GM12878 (cell line): ENCODE data around the gene KRTAP5-2. TPM values are rescaled to one million over a fixed set of nuclear protein-coding genes. Genes with fewer than 3 reads are reported as not detected.

ENCODE experiments used
- ATAC-seq: fragments of 200-7000 bp; cut with Tn5 transposase; 3 replicates; pipeline ENCODE4 v1.9.1; 2020; ENCODE audit warnings: mild to moderate bottlenecking, moderate library complexity
- BruUV-seq: library from RNA; stranded (reverse); fragments of 400-500 nt; replicated peaks from 2 replicates; lab custom pipeline; 2021; lab: Mats Ljungman, UMichigan
- CTCF ChIA-PET: fragments of 300-600 bp; sonication (Branson Sonifier 250); formaldehyde crosslinking; extraction: SDS; loops from one replicate; lab custom pipeline; 2021; ENCODE audit warnings: inconsistent platforms; lab: Yijun Ruan, JAX
- POLR2A ChIA-PET: fragments of 350-600 bp; formaldehyde crosslinking; extraction: SDS; loops from one replicate; lab custom pipeline; 2021; ENCODE audit warnings: inconsistent platforms; lab: Charles Lee
- RAD21 ChIA-PET: fragments of 300-600 bp; sonication (Branson Sonifier 250); formaldehyde crosslinking; loops from one replicate; lab custom pipeline; 2023; ENCODE audit warnings: antibody characterized with exemption; ENCODE audit not compliant: unreplicated experiment; lab: Charles Lee
- SMC1A ChIA-PET: fragments of 300-600 bp; sonication (Branson Sonifier 250); formaldehyde crosslinking; loops from one replicate; lab custom pipeline; 2023; ENCODE audit not compliant: unreplicated experiment, uncharacterized antibody; lab: Charles Lee
- DNase-seq: peaks from one replicate; pipeline ENCODE4 v3.0.0-alpha.2; 2011; ENCODE audit warnings: low read depth, low spot score
- FAIRE-seq: peaks from 3 replicates; lab custom pipeline; 2011; peaks lifted over from hg19 to GRCh38; lab: Jason Lieb, UNC
- H2AFZ ChIP-seq: 2 replicates; pipeline ENCODE4 v1.6.0; 2011; ENCODE audit warnings: low read depth, low read length, control low read depth; ENCODE audit not compliant: control insufficient read depth
- H3K27ac ChIP-seq: 2 replicates; pipeline ENCODE4 v1.5.1; 2011; ENCODE audit warnings: control low read depth; ENCODE audit not compliant: control insufficient read depth, insufficient read depth
- H3K27me3 ChIP-seq, 2 experiments: replicated peaks in 1 of 2; 2 replicates each; pipeline versions ENCODE4 v1.6.0 to v1.6.1; 2011; ENCODE audit warnings: low read length in 1 of 2; ENCODE audit not compliant: control insufficient read depth in 2 of 2, insufficient read depth in 2 of 2
- H3K36me3 ChIP-seq, 2 experiments: 2 replicates each; pipeline ENCODE4 v1.5.1; 2011; ENCODE audit warnings: low read length in 1 of 2; ENCODE audit not compliant: control insufficient read depth in 2 of 2, insufficient read depth in 2 of 2
- H3K4me1 ChIP-seq: 2 replicates; pipeline ENCODE4 v1.6.1; 2011; ENCODE audit warnings: mild to moderate bottlenecking, low read length, moderate library complexity, mixed read lengths; ENCODE audit not compliant: control insufficient read depth, insufficient read depth
- H3K4me2 ChIP-seq: 2 replicates; pipeline ENCODE4 v1.6.0; 2011; ENCODE audit warnings: control low read depth; ENCODE audit not compliant: control insufficient read depth, insufficient read depth
- H3K4me3 ChIP-seq: fragments of 200-600 bp; sonication (generic); 2 replicates; pipeline ENCODE4 v1.5.1; 2016
- H3K79me2 ChIP-seq: 2 replicates; pipeline ENCODE4 v1.6.0; 2011; ENCODE audit warnings: low read length; ENCODE audit not compliant: control insufficient read depth, insufficient read depth
- H3K9ac ChIP-seq: 2 replicates; pipeline ENCODE4 v1.8.0; 2011; ENCODE audit warnings: low read length, control low read depth, mixed read lengths; ENCODE audit not compliant: control insufficient read depth, insufficient read depth
- H3K9me3 ChIP-seq: replicated peaks from 3 replicates; pipeline ENCODE4 v1.5.1; 2011; ENCODE audit warnings: mild to moderate bottlenecking, low read length; ENCODE audit not compliant: control insufficient read depth, insufficient read depth
- H4K20me1 ChIP-seq: 2 replicates; pipeline ENCODE4 v1.6.0; 2011; ENCODE audit not compliant: control insufficient read depth, insufficient read depth
- CBFB ChIP-seq: IDR thresholded peaks from 2 replicates; pipeline ENCODE4 v1.6.1; 2016; ENCODE audit warnings: antibody characterized with exemption, low read depth
- CBX5 ChIP-seq: sonication (generic); IDR thresholded peaks from 2 replicates; pipeline ENCODE4 v1.6.1; 2016; ENCODE audit warnings: low read depth, moderate library complexity, mild to moderate bottlenecking, inconsistent platforms
- ZNF622 ChIP-seq: fragments of 450-650 bp; IDR thresholded peaks from 2 replicates; pipeline ENCODE4 v1.6.1; 2017; ENCODE audit warnings: mild to moderate bottlenecking, inconsistent platforms
- WGBS: methylation state at CpG from one replicate; pipeline ENCODE4 v1.1.6; 2016; ENCODE audit warnings: low lambda C conversion rate; ENCODE audit not compliant: insufficient replicate concordance, insufficient coverage; ENCODE audit errors: missing lambda C conversion rate; 5-methylcytosine and 5-hydroxymethylcytosine counted together
- in situ Hi-C: fragments of 300-500 bp; cut with MboI; formaldehyde crosslinking; loops from 9 replicates; pipeline ENCODE4 v1.14.3; 2018; ENCODE audit warnings: mixed read lengths
- intact Hi-C: fragments of 100-400 bp; cut with micrococcal nuclease; formaldehyde crosslinking; loops from one replicate; pipeline ENCODE4 v1.14.2; 2022; ENCODE audit not compliant: unreplicated experiment
- polyA plus RNA-seq, 11 experiments: library from polyadenylated mRNA; depleted of rRNA in 4 of 11; unstranded in 6 of 11; stranded (reverse) in 5 of 11; fragments of >200 nt; fragmentation: Nextera tagmentation in 4 of 11; fragmentation: Illumina TruSeq in 1 of 11; extraction: Ambion mirVana in 4 of 11; extraction: Trizol in 1 of 11; gene quantifications; 1 replicate in 1 of 11; 2 replicates in 10 of 11; pipeline versions ENCODE4 v1.2.1 to v1.2.3, GENCODE V29; 2011 to 2016; ENCODE audit warnings: inconsistent platforms in 2 of 11, missing spikeins in 2 of 11, low read depth in 1 of 11
- total RNA-seq, 4 experiments: library from RNA; depleted of rRNA in 3 of 4; stranded (reverse); fragments of >200 nt in 3 of 4; fragmentation: Illumina TruSeq in 1 of 4; extraction: Trizol in 1 of 4; gene quantifications; 2 replicates each; pipeline versions ENCODE4 v1.2.1 to v1.2.3, GENCODE V29; 2013 to 2021
- TF ChIP-seq, protein P1 (sequence below): fragments of 450-650 bp; IDR thresholded peaks from 2 replicates; pipeline ENCODE4 v1.6.1; 2017; ENCODE audit warnings: low read depth, mild to moderate bottlenecking, moderate library complexity
- TF ChIP-seq, protein P2 (sequence below): fragments of 450-650 bp; IDR thresholded peaks from 2 replicates; pipeline ENCODE4 v1.6.1; 2016; ENCODE audit warnings: mild to moderate bottlenecking

Gene KRTAP5-2
- total and polyA plus RNA-seq, 10 of the 15 experiments (the other 5 are each of a cell fraction or from before 2014, with no cell fraction given) = not detected

DNA sequence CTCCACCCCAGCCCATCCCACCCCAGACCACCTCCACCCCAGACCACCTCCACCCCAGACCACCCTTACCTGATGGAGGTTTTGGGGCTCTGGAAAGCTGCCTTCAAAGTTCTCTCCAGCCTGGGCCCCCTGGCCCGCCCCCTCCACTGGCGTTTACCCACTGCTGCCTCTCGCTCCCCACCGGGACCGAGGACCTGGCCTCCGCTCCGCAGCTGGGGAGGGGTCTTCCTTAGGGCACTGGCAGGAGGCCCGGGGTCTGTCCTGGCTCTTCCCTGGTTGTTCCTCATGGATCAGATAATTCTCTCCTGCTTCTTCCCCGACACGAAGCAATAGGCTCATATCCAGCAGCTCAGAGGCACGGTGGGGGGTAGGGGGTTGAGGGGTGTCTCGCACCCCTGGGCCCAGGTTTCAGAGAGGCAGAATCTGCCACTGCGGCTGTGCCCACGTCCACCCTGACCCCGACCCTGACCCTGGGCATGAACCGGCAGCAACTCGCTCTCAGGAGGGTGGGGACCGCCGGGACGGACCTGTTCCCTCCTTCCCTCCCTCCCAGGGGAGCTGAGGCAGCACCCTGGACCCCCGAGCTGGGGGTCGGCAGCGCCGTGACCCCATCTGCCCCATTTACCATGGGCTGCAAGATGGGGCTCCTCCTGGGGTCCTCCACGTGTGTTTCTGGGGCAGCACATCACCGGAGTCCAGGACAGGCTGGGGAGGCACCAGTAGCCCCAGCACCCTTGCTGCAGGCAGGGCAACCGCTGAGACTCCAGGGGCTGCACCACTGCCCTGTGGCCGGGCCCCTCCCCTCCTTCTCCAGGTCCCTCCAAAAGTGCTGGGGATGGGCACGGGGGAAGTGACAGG is 44.4 kb upstream of the KRTAP5-2 start:
- Histone ChIP-seq H2AFZ (no peak overlapping the region), H4K20me1 (no peaks in the 10 kb centered on the region), H3K79me2 (no peaks in the 10 kb centered on the region), H3K36me3 (no peaks in the 10 kb centered on the region), H3K27me3 (no peaks in the 10 kb centered on the region; a peak in 2 of 4 replicates), H3K27ac (no peak overlapping the region), H3K4me3 (no peak overlapping the region), H3K9me3 (no peaks in the 10 kb centered on the region), H3K4me1 (no peaks in the 10 kb centered on the region), H3K4me2 (no peak overlapping the region), H3K9ac (no peak overlapping the region)
- DNase-seq (no peak), ATAC-seq (no peak), FAIRE-seq (no peak)
- ChIA-PET RAD21 (no interaction called here), CTCF (interaction anchor here (0.7 kb wide), 1 partner anchor 659 kb away, joined by 4 read pairs; the partner anchor contains the start of genes C11orf21 and TSPAN32), POLR2A (no interaction called here), SMC1A (no interaction called here)
- intact Hi-C loops = no loop called here
- WGBS = 24% methylated on average over 29 of the region's 29 CpGs
- TF ChIP-seq, protein P1, sequence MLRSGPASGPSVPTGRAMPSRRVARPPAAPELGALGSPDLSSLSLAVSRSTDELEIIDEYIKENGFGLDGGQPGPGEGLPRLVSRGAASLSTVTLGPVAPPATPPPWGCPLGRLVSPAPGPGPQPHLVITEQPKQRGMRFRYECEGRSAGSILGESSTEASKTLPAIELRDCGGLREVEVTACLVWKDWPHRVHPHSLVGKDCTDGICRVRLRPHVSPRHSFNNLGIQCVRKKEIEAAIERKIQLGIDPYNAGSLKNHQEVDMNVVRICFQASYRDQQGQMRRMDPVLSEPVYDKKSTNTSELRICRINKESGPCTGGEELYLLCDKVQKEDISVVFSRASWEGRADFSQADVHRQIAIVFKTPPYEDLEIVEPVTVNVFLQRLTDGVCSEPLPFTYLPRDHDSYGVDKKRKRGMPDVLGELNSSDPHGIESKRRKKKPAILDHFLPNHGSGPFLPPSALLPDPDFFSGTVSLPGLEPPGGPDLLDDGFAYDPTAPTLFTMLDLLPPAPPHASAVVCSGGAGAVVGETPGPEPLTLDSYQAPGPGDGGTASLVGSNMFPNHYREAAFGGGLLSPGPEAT = no peak
- TF ChIP-seq CBFB (no peak), CBX5 (no peak), ZNF622 (no peak)
- TF ChIP-seq, protein P2, sequence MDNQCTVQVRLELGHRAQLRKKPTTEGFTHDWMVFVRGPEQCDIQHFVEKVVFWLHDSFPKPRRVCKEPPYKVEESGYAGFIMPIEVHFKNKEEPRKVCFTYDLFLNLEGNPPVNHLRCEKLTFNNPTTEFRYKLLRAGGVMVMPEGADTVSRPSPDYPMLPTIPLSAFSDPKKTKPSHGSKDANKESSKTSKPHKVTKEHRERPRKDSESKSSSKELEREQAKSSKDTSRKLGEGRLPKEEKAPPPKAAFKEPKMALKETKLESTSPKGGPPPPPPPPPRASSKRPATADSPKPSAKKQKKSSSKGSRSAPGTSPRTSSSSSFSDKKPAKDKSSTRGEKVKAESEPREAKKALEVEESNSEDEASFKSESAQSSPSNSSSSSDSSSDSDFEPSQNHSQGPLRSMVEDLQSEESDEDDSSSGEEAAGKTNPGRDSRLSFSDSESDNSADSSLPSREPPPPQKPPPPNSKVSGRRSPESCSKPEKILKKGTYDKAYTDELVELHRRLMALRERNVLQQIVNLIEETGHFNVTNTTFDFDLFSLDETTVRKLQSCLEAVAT = no peak
- in situ Hi-C loops = no loop called here
- BruUV-seq = no TSS peak
